ENCODE data around the gene PKM. TPM values are rescaled to one million over a fixed set of nuclear protein-coding genes. Genes with fewer than 3 reads are reported as not detected.

PKM gene
- total and polyA plus RNA-seq, 9 of the 15 experiments (the other 6 are each of a cell fraction or from before 2014, with no cell fraction given): 140 to 825 (median 383) TPM

- TF ChIP-seq, protein P1, sequence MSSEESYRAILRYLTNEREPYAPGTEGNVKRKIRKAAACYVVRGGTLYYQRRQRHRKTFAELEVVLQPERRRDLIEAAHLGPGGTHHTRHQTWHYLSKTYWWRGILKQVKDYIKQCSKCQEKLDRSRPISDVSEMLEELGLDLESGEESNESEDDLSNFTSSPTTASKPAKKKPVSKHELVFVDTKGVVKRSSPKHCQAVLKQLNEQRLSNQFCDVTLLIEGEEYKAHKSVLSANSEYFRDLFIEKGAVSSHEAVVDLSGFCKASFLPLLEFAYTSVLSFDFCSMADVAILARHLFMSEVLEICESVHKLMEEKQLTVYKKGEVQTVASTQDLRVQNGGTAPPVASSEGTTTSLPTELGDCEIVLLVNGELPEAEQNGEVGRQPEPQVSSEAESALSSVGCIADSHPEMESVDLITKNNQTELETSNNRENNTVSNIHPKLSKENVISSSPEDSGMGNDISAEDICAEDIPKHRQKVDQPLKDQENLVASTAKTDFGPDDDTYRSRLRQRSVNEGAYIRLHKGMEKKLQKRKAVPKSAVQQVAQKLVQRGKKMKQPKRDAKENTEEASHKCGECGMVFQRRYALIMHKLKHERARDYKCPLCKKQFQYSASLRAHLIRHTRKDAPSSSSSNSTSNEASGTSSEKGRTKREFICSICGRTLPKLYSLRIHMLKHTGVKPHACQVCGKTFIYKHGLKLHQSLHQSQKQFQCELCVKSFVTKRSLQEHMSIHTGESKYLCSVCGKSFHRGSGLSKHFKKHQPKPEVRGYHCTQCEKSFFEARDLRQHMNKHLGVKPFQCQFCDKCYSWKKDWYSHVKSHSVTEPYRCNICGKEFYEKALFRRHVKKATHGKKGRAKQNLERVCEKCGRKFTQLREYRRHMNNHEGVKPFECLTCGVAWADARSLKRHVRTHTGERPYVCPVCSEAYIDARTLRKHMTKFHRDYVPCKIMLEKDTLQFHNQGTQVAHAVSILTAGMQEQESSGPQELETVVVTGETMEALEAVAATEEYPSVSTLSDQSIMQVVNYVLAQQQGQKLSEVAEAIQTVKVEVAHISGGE (CRISPR knock-in tag; IDR thresholded peaks at IDR 0.05): no peak
- TF ChIP-seq C11orf30 (IDR thresholded peaks at IDR 0.05; ENCODE audit: low read depth) (no peak), CBFB (CRISPR knock-in tag; IDR thresholded peaks at IDR 0.05) (no peak), ZNF449 (CRISPR knock-in tag; IDR thresholded peaks at IDR 0.05) (no peak), SMARCA5 (IDR thresholded peaks at IDR 0.05) (no peak), ID3 (CRISPR knock-in tag; IDR thresholded peaks at IDR 0.05) (no peak), ID3 (tag; IDR thresholded peaks at IDR 0.05) (peak; percentile 94), NFE2L1 (tag; IDR thresholded peaks at IDR 0.05; ENCODE audit: borderline replicate concordance, low read depth) (no peak), ZFPM2 (CRISPR knock-in tag; IDR thresholded peaks at IDR 0.05) (no peak), ZBTB9 (CRISPR knock-in tag; IDR thresholded peaks at IDR 0.05) (no peak), NRF1 (conservative IDR thresholded peaks at IDR 0.05 in 1 of 2, IDR thresholded peaks at IDR 0.05 in 1 of 2) (peak; percentile 76 to 80), ZNF280B (CRISPR knock-in tag; IDR thresholded peaks at IDR 0.05) (no peak), SMAD4 (CRISPR knock-in tag; conservative IDR thresholded peaks at IDR 0.05) (peak; percentile 84), TAF9B (IDR thresholded peaks at IDR 0.05; ENCODE audit: partially characterized antibody) (peak; percentile 63), GATA2 (CRISPR knock-in tag; IDR thresholded peaks at IDR 0.05) (no peak), RBM39 (optimal IDR thresholded peaks at IDR 0.05; ENCODE audit: low read depth, low read length) (no peak), ZBTB1 (CRISPR knock-in tag; IDR thresholded peaks at IDR 0.05; ENCODE audit: borderline replicate concordance, low read depth) (no peak; the same call in 1 of the 2 replicates), FOXM1 (IDR thresholded peaks at IDR 0.05; ENCODE audit: low read depth) (no peak), FOXM1 (CRISPR knock-in tag; IDR thresholded peaks at IDR 0.05; ENCODE audit: low read depth) (no peak)
These were observed at the start of gene PKM (continued) for GRCh38 chr15:72231066-72231832.
